HL-60/S4 treated with retinoic acid at 250 ng/mL for 4 days and 3 days (cell line): Measurements from ENCODE around the gene RNF168.
"Not testable (repeated sequence)": the region's sequence is repeated elsewhere in the genome, so short reads cannot be mapped to it uniquely, and the experiment has no call there.

Source experiments
- in situ Hi-C: fragments of 300-500 bp; cut with MboI; formaldehyde crosslinking; loops from 2 replicates; pipeline ENCODE4 v1.7.0; 2022; ENCODE audit warnings: low sequenced_read_pairs

The RNF168 gene, protein sequence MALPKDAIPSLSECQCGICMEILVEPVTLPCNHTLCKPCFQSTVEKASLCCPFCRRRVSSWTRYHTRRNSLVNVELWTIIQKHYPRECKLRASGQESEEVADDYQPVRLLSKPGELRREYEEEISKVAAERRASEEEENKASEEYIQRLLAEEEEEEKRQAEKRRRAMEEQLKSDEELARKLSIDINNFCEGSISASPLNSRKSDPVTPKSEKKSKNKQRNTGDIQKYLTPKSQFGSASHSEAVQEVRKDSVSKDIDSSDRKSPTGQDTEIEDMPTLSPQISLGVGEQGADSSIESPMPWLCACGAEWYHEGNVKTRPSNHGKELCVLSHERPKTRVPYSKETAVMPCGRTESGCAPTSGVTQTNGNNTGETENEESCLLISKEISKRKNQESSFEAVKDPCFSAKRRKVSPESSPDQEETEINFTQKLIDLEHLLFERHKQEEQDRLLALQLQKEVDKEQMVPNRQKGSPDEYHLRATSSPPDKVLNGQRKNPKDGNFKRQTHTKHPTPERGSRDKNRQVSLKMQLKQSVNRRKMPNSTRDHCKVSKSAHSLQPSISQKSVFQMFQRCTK

DNA sequence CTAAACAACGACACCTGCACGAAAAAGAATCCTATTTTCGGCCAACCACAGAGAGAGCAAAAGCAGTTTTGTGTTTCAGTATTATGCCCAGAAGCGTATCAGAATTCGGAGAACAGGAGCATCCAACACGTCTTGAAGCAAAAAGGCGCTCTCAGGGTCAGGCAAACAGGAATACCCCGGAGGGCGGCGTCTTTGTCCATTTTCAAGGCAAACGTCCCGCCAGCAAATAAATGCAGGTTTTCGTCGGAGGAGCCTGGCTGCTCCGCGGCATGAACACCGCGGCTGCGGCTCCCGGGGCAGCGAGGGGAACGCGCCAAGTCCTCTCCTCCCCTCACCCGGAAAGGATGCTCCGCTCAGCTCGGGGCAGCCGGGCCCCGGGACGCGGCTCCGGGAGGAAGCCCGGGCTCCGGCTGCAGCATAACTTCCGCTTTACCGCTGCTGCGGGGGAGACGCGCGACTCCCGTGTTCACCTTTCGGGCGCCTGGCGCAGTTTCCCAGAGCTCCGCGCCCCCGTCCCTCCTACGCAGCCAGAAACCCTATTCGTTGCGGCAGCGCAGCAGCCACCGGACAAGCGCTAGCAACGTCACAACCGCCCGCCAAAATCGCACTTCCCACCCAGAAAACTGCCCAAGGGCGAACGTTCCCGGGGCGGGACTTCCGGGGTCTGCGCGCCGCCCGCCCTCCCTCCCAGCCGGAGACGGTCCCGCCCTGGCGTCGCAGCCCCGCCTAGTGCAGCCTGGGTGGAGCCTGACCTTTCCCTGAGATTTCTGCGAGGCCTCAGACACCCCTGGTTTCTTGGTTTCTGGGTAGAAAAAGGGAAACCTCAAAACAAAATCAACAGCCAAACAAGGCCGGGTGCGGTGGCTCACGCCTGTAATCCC lies at the start of gene RNF168:
RNF168 (minus strand) TSS at position 573 of the 881 bp plus-strand sequence. CDS start 595 bp downstream, outside the sequence.
- in situ Hi-C loops = loop anchor here (25.0 kb wide), 1 partner anchor 441 kb away; no protein-coding TSS in a partner anchor

DNA sequence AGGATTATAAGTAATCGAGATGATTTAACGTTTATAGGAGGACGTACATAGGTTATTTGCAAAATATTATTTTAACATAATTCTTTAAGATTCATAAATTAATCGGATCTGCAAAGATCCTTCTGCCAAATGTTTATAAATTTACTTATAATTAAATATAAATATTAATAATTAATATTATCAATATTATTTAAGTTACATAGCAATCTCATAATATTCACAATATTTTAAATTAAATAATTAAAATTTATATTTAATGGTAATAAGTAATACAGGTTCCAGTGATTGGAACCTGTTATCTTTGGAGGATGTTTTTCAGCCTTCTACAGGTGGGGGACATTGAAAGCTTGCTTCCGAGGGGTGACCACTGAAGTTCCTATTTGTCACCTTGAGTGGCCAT lies 48.7 kb upstream of the RNF168 start:
- in situ Hi-C loops = no loop called here

DNA sequence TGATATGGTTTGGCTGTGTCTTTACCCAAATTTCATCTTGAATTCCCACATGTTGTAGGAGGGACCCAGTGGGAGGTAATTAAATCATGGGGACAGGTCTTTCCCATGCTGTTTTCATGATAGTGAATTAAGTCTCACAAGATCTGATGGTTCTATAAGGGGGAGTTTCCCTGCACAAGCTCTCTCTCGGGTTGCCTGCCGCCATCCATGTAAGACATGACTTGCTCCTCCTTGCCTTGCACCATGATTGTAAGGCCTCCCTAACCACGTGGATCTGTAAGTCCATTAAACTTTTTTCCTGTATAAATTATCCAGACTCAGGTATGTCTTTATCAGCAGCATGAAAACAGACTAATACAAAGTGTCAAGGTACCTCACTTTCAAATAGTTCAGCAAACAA lies 46.6 kb upstream of the RNF168 start:
- in situ Hi-C loops = not testable (repeated sequence)

DNA sequence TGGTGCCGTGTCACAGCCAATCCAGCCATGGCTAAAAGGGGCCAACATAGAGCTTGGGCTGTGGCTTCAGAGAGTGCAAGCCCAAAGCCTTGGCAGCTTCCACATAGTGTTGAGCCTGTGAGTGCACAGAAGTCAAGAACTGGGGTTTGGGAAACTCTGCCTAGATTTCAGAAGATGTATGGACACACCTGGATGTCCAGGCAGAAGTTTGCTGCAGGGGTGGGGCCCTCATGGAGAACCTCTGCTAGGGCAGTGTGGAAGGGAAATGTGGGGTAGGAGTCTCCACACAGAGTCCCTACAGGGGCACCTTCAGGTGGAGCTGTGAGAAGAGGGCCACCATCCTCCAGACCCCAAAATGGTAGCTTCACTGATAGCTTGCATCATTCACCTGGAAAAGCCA lies 45.7 kb upstream of the RNF168 start:
- in situ Hi-C loops = loop anchor here (25.0 kb wide), 1 partner anchor 638 kb away; no protein-coding TSS in a partner anchor

DNA sequence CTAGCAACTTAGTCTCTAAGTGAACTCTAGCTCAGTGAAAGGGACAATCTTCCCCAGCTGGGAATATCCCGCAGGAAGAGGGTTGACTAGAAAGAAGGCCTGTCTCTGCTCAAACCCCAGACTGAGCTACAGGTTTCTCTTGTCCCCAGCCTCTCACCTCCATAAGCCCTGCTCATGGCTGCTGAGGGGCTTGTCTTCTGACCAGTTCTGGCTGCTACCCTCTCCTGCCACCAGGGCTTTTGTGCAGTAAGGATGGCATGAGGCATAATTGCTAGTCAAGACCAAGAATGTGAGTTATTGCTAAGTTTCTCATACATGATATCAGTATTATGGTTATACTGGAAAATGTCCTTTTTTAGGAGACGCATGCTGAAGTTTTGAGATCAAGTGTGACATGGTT lies 43.5 kb upstream of the RNF168 start:
- in situ Hi-C loops = loop anchor here (25.0 kb wide), 1 partner anchor 640 kb away; no protein-coding TSS in a partner anchor

DNA sequence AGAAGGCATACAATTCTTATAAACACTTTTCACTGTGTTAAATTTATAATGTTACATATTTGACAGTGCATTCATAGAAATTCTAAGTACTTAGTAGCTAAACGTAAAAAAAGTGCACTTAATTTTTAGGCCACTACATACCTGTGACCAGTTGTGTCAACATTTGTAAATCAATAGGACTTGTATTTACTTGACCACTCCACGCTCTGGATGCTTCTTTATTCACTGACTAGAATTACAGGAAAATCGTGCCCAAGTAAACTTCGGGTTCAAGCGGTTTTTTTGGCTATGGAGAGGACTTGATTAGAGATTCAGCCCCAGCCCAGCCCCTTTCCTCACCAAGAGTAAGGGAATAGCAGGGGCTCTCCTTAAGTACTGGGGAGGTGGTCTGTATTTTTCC lies 43.0 kb upstream of the RNF168 start:
- in situ Hi-C loops = loop anchor here (25.0 kb wide), 1 partner anchor 641 kb away; no protein-coding TSS in a partner anchor

DNA sequence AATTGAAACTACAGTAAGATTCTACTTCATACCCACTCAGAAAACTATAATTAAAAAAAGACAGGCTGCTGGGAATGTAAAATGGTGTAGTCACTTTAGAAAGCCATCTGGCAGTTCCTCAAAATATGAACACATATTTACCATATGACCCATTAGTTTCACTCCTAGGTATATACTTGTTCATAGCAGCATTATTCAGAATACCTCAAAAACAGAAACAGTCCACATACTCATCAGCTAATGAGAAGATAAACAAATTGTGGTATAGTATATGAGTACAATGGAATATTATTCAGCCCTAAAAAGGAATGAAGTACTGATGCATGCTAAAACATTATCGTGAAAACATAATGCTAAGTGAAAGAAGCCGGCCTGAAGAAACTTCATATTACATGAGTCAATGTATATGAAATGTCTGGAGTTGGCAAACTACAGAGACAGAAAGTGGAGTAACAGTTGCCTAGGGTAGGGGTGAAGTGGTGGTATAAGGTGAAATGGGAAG lies 41.0 kb upstream of the RNF168 start:
- in situ Hi-C loops = loop anchor here (25.0 kb wide), 1 partner anchor 643 kb away; no protein-coding TSS in a partner anchor

DNA sequence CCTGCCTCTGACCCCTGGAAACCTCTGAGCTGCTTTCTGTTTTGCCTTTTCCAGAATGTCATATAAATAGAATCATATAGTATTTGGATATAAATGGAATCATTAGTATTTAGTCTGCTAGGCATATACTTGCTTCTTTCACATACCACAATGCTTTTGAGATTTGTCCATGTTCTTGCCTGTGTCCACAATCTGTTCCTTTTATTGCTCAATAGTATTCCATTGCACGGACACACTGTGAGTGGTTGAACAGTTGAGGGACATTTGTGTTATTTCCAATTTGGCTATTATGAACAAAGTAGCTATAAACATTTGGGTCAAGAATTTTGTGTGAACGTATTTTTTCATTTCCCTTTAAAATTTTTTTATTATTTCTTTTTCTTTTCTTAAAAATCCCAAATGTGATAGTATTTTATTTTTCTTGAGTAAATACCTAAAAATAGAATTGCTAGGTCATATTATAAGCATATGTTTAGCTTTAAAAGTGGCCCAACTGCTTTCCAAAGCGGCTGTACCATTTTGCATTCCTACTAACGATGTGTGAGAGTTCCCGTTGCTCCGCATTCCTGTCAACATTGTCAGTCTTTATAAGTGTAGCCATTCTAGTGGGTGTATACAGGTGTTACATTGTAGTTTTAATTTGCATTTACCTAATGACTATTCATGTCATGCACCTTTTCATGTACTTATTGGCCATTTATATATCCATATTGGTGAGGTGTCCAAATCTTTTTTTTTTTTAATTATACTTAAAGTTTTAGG lies 38.3 kb upstream of the RNF168 start:
- in situ Hi-C loops = loop anchor here (25.0 kb wide), 1 partner anchor 645 kb away; no protein-coding TSS in a partner anchor

DNA sequence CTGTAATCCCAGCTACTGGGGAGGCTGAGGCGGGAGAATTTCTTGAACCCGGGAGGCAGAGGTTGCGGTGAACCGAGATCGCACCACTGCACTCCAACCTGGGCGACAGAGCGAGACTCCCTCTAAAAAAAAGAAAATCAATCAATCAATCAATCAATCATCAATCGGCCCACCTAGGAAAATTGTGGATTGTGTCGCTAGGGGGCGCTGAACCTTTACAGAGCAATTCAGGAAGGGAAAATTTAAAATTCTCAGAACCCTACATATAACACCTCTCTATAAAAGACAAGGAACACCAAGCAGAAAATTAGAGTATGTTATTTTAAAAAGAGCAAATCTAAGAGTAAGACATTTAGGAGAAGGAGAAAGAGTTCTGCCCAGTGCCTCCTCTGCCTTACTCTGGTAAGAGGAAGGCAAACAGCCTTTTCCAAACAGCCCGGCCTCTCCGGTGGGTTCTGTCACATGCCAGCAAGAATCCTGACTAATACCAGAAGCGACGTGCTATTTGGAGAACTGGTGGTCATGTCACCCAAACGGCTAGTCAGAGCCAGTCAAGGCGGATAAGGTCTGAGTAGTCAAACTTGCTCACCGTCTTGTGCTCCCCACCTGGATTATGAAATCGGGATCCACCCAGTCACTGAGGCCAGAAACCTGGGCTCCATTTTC lies 33.9 kb upstream of the RNF168 start:
- in situ Hi-C loops = loop anchor here (25.0 kb wide), 1 partner anchor 650 kb away; no protein-coding TSS in a partner anchor

DNA sequence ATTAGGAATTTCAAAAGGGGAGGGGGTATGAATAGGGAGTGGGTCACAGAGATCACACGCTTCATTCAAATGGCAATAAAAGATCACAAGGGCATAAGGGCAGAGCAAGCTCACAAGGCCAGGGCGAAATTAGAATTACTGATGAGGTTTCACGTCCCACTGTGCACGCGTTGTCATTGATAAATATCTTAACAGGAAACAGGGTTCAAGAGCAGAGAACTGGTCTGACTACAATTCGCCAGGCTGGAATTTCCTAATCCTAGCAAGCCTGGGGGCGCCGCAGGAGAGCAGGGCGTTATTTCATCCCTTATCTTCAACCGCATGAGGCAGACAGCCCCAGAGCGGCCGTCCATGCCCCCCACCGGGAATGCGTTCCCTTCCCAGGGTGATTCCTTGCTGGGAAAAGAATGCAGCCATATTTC lies 29.7 kb upstream of the RNF168 start:
- in situ Hi-C loops = loop anchor here (25.0 kb wide), 1 partner anchor 654 kb away; no protein-coding TSS in a partner anchor

DNA sequence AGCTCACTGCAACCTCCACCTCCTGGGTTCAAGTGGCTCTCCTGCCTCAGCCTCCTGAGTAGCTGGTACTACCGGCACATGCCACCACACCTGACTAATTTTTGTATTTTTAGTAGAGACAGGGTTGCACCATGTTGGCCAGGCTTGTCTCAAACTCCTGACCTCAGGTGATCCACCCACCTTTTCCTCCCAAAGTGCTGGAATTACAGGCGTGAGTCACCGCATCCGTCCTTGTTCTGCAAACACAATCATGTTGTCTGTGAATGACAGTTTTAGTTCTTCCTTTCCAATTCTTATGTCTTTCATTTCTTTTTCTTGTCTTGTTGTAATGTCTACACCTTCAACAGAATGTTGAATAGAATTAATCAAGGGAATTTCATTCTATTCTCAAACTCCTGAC lies 27.9 kb upstream of the RNF168 start:
- in situ Hi-C loops = loop anchor here (25.0 kb wide), 1 partner anchor 656 kb away; no protein-coding TSS in a partner anchor

DNA sequence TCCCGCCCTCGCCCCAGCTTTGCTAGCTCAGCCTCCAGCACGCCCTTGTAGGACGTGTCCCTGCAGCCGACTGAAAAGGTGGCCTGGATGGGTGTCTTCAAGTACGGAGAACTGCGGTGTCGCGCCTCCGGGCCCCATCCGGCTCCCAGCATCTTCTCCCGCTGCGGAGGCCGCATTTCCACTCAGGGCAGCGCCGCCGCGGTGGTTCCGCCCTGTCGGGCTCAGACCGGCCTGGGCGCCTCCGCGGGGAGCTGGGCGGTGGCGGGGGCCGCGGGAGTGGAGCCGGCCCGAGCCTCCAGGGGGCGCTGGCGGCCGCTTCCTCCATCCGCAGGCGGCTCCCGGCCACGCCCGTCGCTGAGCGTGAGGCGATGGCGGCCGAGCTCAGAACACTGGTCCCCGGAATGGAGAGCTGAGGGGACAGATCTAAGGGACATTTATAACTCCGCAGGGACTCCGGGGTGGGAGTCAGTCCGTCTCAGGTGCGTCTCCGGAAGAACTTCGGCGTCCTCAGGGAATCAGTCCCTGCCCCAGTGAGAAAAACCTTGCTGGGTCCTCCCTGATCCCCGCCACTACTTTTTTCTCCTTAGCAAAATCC lies 25.2 kb upstream of the RNF168 start:
- in situ Hi-C loops = loop anchor here (25.0 kb wide), 1 partner anchor 659 kb away; no protein-coding TSS in a partner anchor

DNA sequence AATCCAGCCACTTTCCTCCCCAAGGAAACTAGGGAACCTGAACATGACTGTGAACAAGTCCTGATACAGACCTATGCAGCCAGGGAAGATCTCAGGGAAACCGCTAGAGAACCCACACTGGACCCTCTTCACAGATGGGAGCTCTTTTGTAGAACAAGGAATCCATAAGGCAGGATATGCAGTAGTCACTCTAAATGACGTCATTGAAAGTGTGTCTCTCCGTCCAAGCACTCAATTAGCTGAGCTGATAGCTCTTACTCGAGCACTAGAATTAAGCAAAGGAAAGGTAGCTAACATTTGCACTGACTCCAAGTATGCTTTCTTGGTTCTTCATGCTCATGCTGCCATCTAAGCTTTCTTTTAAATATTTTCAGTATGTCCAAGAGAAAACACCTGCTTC lies 21.6 kb upstream of the RNF168 start:
- in situ Hi-C loops = loop anchor here (25.0 kb wide), 1 partner anchor 662 kb away; no protein-coding TSS in a partner anchor

DNA sequence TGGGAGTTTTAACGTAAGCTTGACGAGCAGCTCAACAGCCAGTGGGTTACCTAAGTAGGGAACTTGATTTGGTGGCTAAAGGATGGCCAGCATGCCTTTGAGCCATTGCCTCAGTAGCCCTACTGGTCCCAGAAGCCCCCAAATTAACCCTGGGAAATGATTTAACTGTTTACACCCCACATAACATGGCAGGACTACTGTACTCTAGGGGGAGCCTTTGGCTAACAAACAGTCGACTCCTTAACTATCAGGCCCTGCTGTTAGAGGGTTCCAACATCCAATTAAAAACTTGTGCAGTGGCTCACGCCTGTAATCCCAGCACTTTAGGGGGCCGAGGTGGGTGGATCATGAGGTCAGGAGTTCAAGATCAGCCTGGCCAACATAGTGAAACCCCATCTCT lies 21.0 kb upstream of the RNF168 start:
- in situ Hi-C loops = loop anchor here (25.0 kb wide), 1 partner anchor 462 kb away; no protein-coding TSS in a partner anchor

DNA sequence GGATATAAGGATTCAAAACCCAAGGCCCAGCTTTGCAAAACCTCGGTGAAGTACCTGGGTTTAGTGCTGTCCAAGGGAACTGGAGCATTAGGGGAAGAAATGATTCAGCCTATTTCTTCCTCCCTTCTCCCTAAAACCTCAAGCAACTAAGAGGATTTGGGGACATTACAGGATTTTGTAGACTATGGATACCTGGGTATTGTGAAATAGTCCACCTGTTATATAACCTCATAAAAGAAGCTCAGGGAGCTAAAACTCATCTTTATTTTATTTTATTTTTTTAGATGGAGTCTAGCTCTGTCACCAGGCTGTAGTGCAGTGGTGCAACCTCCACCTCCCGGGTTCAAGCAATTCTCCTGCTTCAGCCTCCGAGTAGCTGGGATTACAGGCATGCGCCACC lies 20.3 kb upstream of the RNF168 start:
- in situ Hi-C loops = loop anchor here (25.0 kb wide), 1 partner anchor 462 kb away; no protein-coding TSS in a partner anchor

DNA sequence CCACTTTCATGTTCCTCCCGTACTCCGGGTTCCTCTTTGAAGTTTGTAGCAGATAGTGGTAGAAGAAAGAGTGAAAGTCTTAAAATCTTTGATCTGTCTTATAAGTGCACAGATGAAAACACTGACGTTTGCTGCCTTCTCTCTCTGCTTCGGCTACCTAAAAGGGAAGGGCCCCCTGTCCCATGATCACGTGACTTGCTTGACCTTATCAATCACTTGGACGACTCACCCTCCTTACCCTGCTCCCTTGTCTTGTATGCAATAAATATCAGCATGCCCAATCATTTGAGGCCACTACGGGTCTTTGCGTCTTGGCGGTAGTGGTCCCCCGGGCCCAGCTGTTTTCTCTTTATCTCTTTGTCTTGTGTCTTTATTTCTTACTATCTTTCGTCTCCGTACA lies 17.7 kb upstream of the RNF168 start:
- in situ Hi-C loops = loop anchor here (25.0 kb wide), 1 partner anchor 459 kb away; no protein-coding TSS in a partner anchor

DNA sequence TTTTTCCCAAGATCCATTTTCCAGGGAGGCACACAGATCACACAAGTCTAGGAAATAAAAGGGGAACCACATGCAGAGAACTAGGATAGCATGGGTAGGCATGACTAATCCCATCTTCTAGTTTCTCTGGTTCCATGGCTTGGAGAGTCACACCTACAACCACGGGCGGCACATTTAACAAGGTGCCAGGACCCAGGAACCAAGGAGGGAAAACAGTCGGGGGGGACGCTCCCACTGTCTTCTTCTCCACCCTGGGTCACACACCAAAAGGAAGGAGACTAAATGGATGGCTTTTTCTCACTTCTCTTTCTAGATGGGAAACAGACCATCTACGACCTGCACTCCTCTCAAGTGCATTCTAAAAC lies 16.1 kb upstream of the RNF168 start:
- in situ Hi-C loops = loop anchor here (25.0 kb wide), 1 partner anchor 457 kb away; no protein-coding TSS in a partner anchor

DNA sequence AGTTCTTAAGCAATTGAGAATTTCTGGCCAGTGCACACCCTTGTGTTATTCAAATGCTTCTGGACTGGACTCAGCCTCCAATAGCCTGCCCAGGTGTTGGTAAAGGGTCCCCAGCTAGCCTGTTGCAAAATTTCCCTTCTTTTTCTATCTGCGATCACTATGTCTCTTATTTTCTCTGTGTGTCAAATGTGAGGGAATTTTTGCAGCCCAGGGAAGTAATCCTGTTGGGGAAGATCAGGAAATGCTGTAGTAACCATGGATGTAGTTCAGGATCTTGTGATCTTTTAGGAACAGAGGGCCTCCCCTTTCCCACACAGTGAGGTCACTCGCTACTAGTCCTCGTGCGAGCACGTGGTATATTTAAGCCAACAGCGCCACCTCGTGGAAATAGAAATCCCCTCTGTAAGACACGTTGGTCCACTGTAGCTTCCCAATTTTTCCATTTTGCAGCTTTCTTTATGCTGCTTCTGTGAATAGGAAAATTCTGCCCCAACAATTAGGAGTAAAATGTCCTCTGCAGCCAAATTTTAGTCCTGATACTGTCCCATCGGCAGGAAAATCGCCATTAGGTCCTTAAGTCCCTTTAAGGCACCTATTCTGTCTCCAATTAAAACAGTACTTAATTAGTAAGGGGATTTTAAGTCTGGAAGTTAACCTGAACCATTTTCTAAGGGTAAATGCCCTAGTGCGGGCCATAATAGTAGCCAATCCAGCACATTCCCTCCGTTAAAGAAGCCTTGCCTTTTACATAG lies 15.6 kb upstream of the RNF168 start:
- in situ Hi-C loops = loop anchor here (25.0 kb wide), 1 partner anchor 457 kb away; no protein-coding TSS in a partner anchor
